Liver (tissue), 9 donors: Measurements from ENCODE around the gene MRPS23. TPM values are rescaled to one million over a fixed set of nuclear protein-coding genes. Genes with fewer than 3 reads are reported as not detected.

ENCODE experiments used
- DNase-seq: peaks from one replicate; pipeline ENCODE4 v3.0.0-alpha.2; 2017; ENCODE audit warnings: low spot score
- H3K27ac ChIP-seq, 2 donors: one replicate each; pipeline ENCODE4 v1.7.0; 2013; ENCODE audit warnings: inconsistent platforms in 2 of 2, low read length in 2 of 2, control low read depth in 1 of 2, low read depth in 1 of 2, mild to moderate bottlenecking in 1 of 2
- H3K27me3 ChIP-seq, 4 donors: one replicate each; pipeline versions ENCODE4 v1.6.1 to v1.7.0; 2013; ENCODE audit warnings: low read length in 3 of 4, inconsistent platforms in 1 of 4, mild to moderate bottlenecking in 1 of 4, moderate library complexity in 1 of 4; ENCODE audit not compliant: control insufficient read depth in 4 of 4, insufficient read depth in 4 of 4
- H3K36me3 ChIP-seq, 4 donors: one replicate each; pipeline versions ENCODE4 v1.6.1 to v1.7.0; 2013; ENCODE audit warnings: low read length in 3 of 4, mild to moderate bottlenecking in 3 of 4, low read depth in 1 of 4, moderate library complexity in 1 of 4; ENCODE audit not compliant: control insufficient read depth in 4 of 4, insufficient read depth in 3 of 4
- H3K4me1 ChIP-seq, 4 donors: one replicate each; pipeline versions ENCODE4 v1.6.1 to v1.7.0; 2013; ENCODE audit warnings: low read length in 3 of 4, mild to moderate bottlenecking in 3 of 4, moderate library complexity in 1 of 4; ENCODE audit not compliant: control insufficient read depth in 4 of 4, insufficient read depth in 4 of 4
- H3K4me3 ChIP-seq, 3 donors: one replicate each; pipeline versions ENCODE4 v1.6.1 to v1.7.0; 2013; ENCODE audit warnings: low read length in 3 of 3, control low read depth in 1 of 3, low read depth in 1 of 3, mild to moderate bottlenecking in 1 of 3
- H3K9ac ChIP-seq, 2 donors: one replicate each; pipeline ENCODE4 v1.7.0; 2013; ENCODE audit warnings: low read length in 2 of 2, mild to moderate bottlenecking in 2 of 2, moderate library complexity in 2 of 2, control low read depth in 1 of 2, low read depth in 1 of 2
- H3K9me3 ChIP-seq, 4 donors: one replicate each; pipeline versions ENCODE4 v1.6.1 to v1.7.0; 2013; ENCODE audit warnings: low read length in 3 of 4; ENCODE audit not compliant: control insufficient read depth in 4 of 4
- CTCF ChIP-seq: fragments of 150-350 bp; IDR thresholded peaks from 2 replicates; pipeline ENCODE4 v1.5.1; 2017; ENCODE audit warnings: improper control_type of control experiment, low read depth, low read length; ENCODE audit not compliant: missing input control
- EGR1 ChIP-seq, 2 donors: IDR thresholded peaks; 2 replicates each; pipeline ENCODE4 v1.6.1; 2016 to 2018; ENCODE audit warnings: antibody characterized with exemption in 2 of 2, low read depth in 2 of 2
- FOXA1 ChIP-seq: IDR thresholded peaks from 2 replicates; pipeline ENCODE4 v1.6.1; 2016; ENCODE audit warnings: antibody characterized with exemption
- FOXA2 ChIP-seq: IDR thresholded peaks from 2 replicates; pipeline ENCODE4 v1.6.1; 2016; ENCODE audit warnings: antibody characterized with exemption
- GABPA ChIP-seq, 2 donors: IDR thresholded peaks in 1 of 2; conservative IDR thresholded peaks in 1 of 2; 2 replicates each; pipeline ENCODE4 v1.6.1; 2016; ENCODE audit warnings: antibody characterized with exemption in 2 of 2, mild to moderate bottlenecking in 1 of 2, moderate library complexity in 1 of 2
- HNF4A ChIP-seq, 2 donors: conservative IDR thresholded peaks; 2 replicates each; pipeline ENCODE4 v1.6.1; 2016; ENCODE audit warnings: antibody characterized with exemption in 2 of 2, mild to moderate bottlenecking in 2 of 2
- HNF4G ChIP-seq: IDR thresholded peaks from 2 replicates; pipeline ENCODE4 v1.6.1; 2016; ENCODE audit warnings: antibody characterized with exemption
- JUND ChIP-seq, 2 donors: IDR thresholded peaks; 2 replicates each; pipeline ENCODE4 v1.6.1; 2016; ENCODE audit warnings: antibody characterized with exemption in 2 of 2
- NR2F2 ChIP-seq: IDR thresholded peaks from 2 replicates; pipeline ENCODE4 v1.6.1; 2016; ENCODE audit warnings: antibody characterized with exemption
- RAD21 ChIP-seq, 2 donors: IDR thresholded peaks; 2 replicates each; pipeline ENCODE4 v1.6.1; 2016; ENCODE audit warnings: antibody characterized with exemption in 2 of 2, mild to moderate bottlenecking in 2 of 2
- RXRA ChIP-seq, 2 donors: IDR thresholded peaks; 2 replicates each; pipeline ENCODE4 v1.6.1; 2017 to 2018; ENCODE audit warnings: antibody characterized with exemption in 2 of 2, mild to moderate bottlenecking in 1 of 2
- SP1 ChIP-seq: IDR thresholded peaks from 2 replicates; pipeline ENCODE4 v1.6.1; 2018; ENCODE audit warnings: antibody characterized with exemption, mild to moderate bottlenecking
- TAF1 ChIP-seq: conservative IDR thresholded peaks from 2 replicates; pipeline ENCODE4 v1.6.1; 2016; ENCODE audit warnings: antibody characterized with exemption, mild to moderate bottlenecking
- YY1 ChIP-seq: IDR thresholded peaks from 2 replicates; pipeline ENCODE4 v1.6.1; 2016; ENCODE audit warnings: antibody characterized with exemption, mild to moderate bottlenecking
- ZBTB33 ChIP-seq: IDR thresholded peaks from 2 replicates; pipeline ENCODE4 v1.6.1; 2016; ENCODE audit warnings: antibody characterized with exemption
- WGBS: extraction: QIAGEN DNeasy Blood & Tissue Kit; methylation state at CpG from one replicate; pipeline ENCODE4 v1.1.7; 2013; 5-methylcytosine and 5-hydroxymethylcytosine counted together
- polyA plus RNA-seq, 2 donors: library from polyadenylated mRNA; stranded (reverse) in 1 of 2; unstranded in 1 of 2; fragments of 200-250 nt in 1 of 2; fragments of >200 nt in 1 of 2; fragmentation: Nextera tagmentation in 1 of 2; extraction: Ambion mirVana in 1 of 2; gene quantifications; one replicate each; pipeline versions ENCODE4 v1.2.1 to v1.2.3, GENCODE V29; 2013 to 2015
- total RNA-seq, 2 donors: library from RNA; depleted of rRNA; stranded (reverse); fragments of >200 nt; gene quantifications; one replicate each; pipeline ENCODE4 v1.2.3, GENCODE V29; 2014
- TF ChIP-seq, protein P1 (sequence below): IDR thresholded peaks from 2 replicates; pipeline ENCODE4 v1.6.1; 2016; ENCODE audit warnings: antibody characterized with exemption
- TF ChIP-seq, protein P2 (sequence below): IDR thresholded peaks from 2 replicates; pipeline ENCODE4 v1.6.1; 2016; ENCODE audit warnings: antibody characterized with exemption
- TF ChIP-seq, protein P3 (sequence below): IDR thresholded peaks from 2 replicates; pipeline ENCODE4 v1.6.1; 2016; ENCODE audit warnings: antibody characterized with exemption, mild to moderate bottlenecking
- donor health status: healthy.
- donor health status: healthy.
- donor health status: healthy.
- donor health status: healthy.
- donor health status: healthy.

The MRPS23 gene
- total and polyA plus RNA-seq, 4 donors = 9.8 to 24.3 (median 16.9) TPM

- TF ChIP-seq, protein P1, sequence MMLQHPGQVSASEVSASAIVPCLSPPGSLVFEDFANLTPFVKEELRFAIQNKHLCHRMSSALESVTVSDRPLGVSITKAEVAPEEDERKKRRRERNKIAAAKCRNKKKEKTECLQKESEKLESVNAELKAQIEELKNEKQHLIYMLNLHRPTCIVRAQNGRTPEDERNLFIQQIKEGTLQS = no peak
- no peak for TF ChIP-seq YY1
- no peak for TF ChIP-seq GABPA (IDR thresholded peaks at IDR 0.05 in 1 of 2, conservative IDR thresholded peaks at IDR 0.05 in 1 of 2)
- TF ChIP-seq HNF4G = no peak
Observed at GRCh38 chr17:57877803-57878377, 28.0 kb upstream of the MRPS23 start (continued).

DNA sequence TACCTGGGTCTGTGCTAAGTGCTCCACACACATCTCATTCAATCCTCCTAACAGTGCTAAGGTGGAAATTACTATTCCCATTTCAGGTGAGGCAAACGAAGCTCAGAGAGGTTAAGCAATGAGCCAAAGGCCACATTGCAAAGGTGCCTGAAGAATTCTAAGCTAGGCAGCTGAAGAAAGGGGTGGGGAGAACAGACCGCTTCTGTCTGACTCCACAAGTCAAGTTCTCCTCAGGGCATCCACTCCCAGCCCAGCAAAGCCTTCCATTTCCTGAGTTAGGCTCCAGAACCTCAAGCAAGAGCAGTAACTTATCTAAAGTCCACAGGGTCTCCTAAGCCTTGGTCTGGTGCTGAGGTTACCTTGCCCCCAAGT lies 27.0 kb upstream of the MRPS23 start:
- Histone ChIP-seq H3K9ac (no peak overlapping the region), H3K27ac (no peak overlapping the region), H3K36me3 (peaks cover 0 to 3% (median under 1%) of the 10 kb centered on the region in 4 donors), H3K4me1 (peaks cover 0 to 22% (median 5%) of the 10 kb centered on the region in 4 donors), H3K9me3 (no peaks in the 10 kb centered on the region), H3K27me3 (no peaks in the 10 kb centered on the region), H3K4me3 (no peak overlapping the region)
- TF ChIP-seq, protein P2, sequence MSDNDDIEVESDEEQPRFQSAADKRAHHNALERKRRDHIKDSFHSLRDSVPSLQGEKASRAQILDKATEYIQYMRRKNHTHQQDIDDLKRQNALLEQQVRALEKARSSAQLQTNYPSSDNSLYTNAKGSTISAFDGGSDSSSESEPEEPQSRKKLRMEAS = no peak
- TF ChIP-seq EGR1 (IDR thresholded peaks at IDR 0.05; ENCODE audit: low read depth in 2 of 2) (no peak), HNF4A (conservative IDR thresholded peaks at IDR 0.05) (no peak), CTCF (no peak), JUND (IDR thresholded peaks at IDR 0.05) (no peak), RAD21 (IDR thresholded peaks at IDR 0.05) (no peak)
- TF ChIP-seq, protein P3, sequence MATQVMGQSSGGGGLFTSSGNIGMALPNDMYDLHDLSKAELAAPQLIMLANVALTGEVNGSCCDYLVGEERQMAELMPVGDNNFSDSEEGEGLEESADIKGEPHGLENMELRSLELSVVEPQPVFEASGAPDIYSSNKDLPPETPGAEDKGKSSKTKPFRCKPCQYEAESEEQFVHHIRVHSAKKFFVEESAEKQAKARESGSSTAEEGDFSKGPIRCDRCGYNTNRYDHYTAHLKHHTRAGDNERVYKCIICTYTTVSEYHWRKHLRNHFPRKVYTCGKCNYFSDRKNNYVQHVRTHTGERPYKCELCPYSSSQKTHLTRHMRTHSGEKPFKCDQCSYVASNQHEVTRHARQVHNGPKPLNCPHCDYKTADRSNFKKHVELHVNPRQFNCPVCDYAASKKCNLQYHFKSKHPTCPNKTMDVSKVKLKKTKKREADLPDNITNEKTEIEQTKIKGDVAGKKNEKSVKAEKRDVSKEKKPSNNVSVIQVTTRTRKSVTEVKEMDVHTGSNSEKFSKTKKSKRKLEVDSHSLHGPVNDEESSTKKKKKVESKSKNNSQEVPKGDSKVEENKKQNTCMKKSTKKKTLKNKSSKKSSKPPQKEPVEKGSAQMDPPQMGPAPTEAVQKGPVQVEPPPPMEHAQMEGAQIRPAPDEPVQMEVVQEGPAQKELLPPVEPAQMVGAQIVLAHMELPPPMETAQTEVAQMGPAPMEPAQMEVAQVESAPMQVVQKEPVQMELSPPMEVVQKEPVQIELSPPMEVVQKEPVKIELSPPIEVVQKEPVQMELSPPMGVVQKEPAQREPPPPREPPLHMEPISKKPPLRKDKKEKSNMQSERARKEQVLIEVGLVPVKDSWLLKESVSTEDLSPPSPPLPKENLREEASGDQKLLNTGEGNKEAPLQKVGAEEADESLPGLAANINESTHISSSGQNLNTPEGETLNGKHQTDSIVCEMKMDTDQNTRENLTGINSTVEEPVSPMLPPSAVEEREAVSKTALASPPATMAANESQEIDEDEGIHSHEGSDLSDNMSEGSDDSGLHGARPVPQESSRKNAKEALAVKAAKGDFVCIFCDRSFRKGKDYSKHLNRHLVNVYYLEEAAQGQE = no peak
- no peak for DNase-seq
- 78% methylated on average over 2 of the region's 2 CpGs for WGBS

GRCh38 chr17:57876023-57876865 lies 26.4 kb upstream of the MRPS23 start:
- WGBS = 91% methylated on average over 15 of the region's 15 CpGs
- Histone ChIP-seq H3K9ac (no peak overlapping the region), H3K9me3 (no peaks in the 10 kb centered on the region), H3K36me3 (peaks cover 0 to 3% (median under 1%) of the 10 kb centered on the region in 4 donors), H3K4me3 (no peak overlapping the region), H3K27me3 (no peaks in the 10 kb centered on the region), H3K27ac (no peak overlapping the region), H3K4me1 (peaks cover 0 to 22% (median 5%) of the 10 kb centered on the region in 4 donors)
- DNase-seq = no peak
- TF ChIP-seq TAF1 = no peak
- no peak for TF ChIP-seq EGR1 (IDR thresholded peaks at IDR 0.05; ENCODE audit: low read depth in 2 of 2)
- no peak for TF ChIP-seq HNF4G
- no peak for TF ChIP-seq JUND (IDR thresholded peaks at IDR 0.05)
- no peak for TF ChIP-seq ZBTB33
- no peak for TF ChIP-seq GABPA (IDR thresholded peaks at IDR 0.05 in 1 of 2, conservative IDR thresholded peaks at IDR 0.05 in 1 of 2)
- no peak for TF ChIP-seq RXRA (IDR thresholded peaks at IDR 0.05)
- TF ChIP-seq NR2F2 = no peak
- TF ChIP-seq, protein P1 = no peak
- no peak for TF ChIP-seq FOXA2
- TF ChIP-seq SP1 = no peak
- no peak for TF ChIP-seq FOXA1
- no peak for TF ChIP-seq RAD21 (IDR thresholded peaks at IDR 0.05)
- no peak for TF ChIP-seq YY1
- no peak for TF ChIP-seq HNF4A (conservative IDR thresholded peaks at IDR 0.05)
- TF ChIP-seq CTCF = no peak
